Measurements from ENCODE around the gene CGB5. TPM values are rescaled to one million over a fixed set of nuclear protein-coding genes. Genes with fewer than 3 reads are reported as not detected.
"Not testable (repeated sequence)": the region's sequence is repeated elsewhere in the genome, so short reads cannot be mapped to it uniquely, and the experiment has no call there.

The CGB5 gene
- total and polyA plus RNA-seq, 5 donors from 2014 or later, result not detected

DNA sequence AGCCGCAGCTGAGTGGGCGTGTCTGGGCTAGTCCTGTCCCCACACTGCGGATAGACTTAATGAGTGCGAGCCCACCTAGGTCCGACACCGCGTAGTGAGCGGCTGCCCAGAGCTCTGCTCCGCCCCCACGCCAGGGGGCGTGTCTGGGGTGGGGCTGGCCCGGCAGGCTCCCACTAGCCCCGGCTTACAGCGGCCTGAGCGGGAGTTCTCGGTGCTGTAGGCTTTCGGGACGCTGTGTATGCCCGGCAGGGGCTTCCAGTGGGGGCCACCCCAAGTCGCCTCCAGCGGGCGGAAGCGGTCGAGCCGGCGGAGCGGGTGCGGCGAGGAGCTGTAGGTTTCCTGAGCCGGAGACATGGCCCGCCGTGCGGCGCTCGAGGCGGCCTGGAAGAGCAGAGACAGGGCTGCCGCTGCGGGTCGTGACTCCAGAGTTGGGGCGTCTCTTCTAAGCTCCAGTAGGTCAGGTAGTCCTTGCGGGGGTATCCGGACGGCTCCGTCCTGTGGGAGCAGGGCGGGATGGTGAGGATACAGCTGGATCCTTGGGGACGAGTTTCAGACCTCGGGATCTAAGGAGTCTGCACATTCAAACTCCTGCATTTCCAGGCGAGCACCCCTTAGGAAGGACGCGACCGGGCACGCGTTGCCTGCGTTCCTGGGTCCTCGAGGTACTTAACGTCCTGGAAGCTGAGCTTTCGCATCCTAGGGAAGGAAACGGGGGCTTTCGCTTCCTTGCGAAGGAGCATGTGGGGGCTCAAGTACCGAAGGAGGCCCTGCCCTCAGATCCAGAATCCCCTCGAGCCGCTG is 12.7 kb downstream of the CGB5 start:
- Mint-ChIP-seq H3K36me3 (no peaks in the 10 kb centered on the region), H3K27ac (no peak overlapping the region), H3K4me1 (peaks cover 0 to 23% (median 10%) of the 10 kb centered on the region in 4 donors), H3K27me3 (peaks cover 56% of the 10 kb centered on the region), H3K4me3 (peak overlapping the region; percentile 82 to 88 (median 86)), H3K9me3 (peaks cover 0 to 5% (median 0%) of the 10 kb centered on the region in 7 donors)
- no peaks in the 10 kb centered on the region for H3K9me3 ChIP-seq (ENCODE audit: control insufficient read depth in 2 of 2, low read length in 2 of 2)
- H3K4me3 ChIP-seq (ENCODE audit: low read depth, low read length), result peak overlapping the region; percentile 32
- peaks cover 25% of the 10 kb centered on the region for H3K4me1 ChIP-seq (ENCODE audit: control insufficient read depth, insufficient read depth, low read length, poor library complexity, severe bottlenecking)
- DNase-seq (peak; percentile 45 to 58 (median 47)), ATAC-seq (ENCODE audit: low read depth in 2 of 2) (peak; percentile 63 to 66)
- H3K27me3 ChIP-seq (ENCODE audit: control insufficient read depth, insufficient read depth, low read length), result peaks cover 3% of the 10 kb centered on the region
- H3K27ac ChIP-seq (ENCODE audit: insufficient read depth, low read length, poor library complexity, severe bottlenecking), result no peak overlapping the region
- H3K36me3 ChIP-seq (ENCODE audit: control insufficient read depth, insufficient read depth, low read length), result no peaks in the 10 kb centered on the region

DNA sequence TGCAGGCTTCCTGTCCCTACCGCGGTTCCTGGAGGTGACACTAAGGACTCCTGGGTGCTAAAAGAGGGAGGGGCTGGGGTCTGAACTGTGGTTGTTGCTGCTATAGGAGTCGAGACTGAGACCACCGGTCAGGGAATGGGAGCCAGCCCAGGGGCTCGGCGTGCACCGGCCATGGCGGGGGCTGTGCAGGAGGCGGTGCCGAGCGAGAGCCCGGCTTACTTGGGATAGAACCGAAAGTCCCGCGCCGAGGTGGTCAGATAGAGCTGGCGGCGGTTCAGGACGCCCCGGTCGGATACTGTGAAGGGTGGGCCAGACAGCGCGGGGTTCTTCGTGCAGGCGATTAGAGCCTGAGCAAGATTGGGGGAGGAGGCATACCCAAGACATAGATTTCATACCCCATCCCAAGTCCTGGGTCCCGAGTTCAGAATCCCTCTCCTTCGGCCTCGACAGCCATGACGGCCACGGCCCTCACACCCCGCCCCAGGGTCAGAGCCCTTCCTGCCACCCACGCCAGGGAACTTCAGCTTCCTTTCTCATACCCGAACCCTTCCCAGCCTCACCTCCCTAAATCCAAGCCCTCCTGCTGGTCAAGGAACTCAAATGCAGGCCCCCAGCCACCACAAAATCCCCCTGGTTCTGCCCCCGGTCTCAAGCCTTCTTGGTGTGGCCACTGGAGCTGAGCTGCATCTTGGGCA is 13.4 kb downstream of the CGB5 start:
- not testable (repeated sequence) for ATAC-seq (ENCODE audit: low read depth in 2 of 2); H3K9me3 ChIP-seq (ENCODE audit: control insufficient read depth in 2 of 2, low read length in 2 of 2); H3K27me3 ChIP-seq (ENCODE audit: control insufficient read depth, insufficient read depth, low read length); DNase-seq; H3K36me3 ChIP-seq (ENCODE audit: control insufficient read depth, insufficient read depth, low read length); H3K9me3 Mint-ChIP-seq; H3K36me3 Mint-ChIP-seq; H3K27ac ChIP-seq (ENCODE audit: insufficient read depth, low read length, poor library complexity, severe bottlenecking)
- H3K4me3 Mint-ChIP-seq, result peak overlapping the region; percentile 82 to 88 (median 86)
- Histone ChIP-seq H3K4me3 (ENCODE audit: low read depth, low read length) (peak overlapping the region; percentile 32), H3K4me1 (ENCODE audit: control insufficient read depth, insufficient read depth, low read length, poor library complexity, severe bottlenecking) (peaks cover 25% of the 10 kb centered on the region)
- H3K27me3 Mint-ChIP-seq, result peaks cover 63% of the 10 kb centered on the region
- peak overlapping the region in 1 of 3 donors; percentile 28 for H3K27ac Mint-ChIP-seq
- peaks cover 0 to 23% (median 10%) of the 10 kb centered on the region in 4 donors for H3K4me1 Mint-ChIP-seq

DNA sequence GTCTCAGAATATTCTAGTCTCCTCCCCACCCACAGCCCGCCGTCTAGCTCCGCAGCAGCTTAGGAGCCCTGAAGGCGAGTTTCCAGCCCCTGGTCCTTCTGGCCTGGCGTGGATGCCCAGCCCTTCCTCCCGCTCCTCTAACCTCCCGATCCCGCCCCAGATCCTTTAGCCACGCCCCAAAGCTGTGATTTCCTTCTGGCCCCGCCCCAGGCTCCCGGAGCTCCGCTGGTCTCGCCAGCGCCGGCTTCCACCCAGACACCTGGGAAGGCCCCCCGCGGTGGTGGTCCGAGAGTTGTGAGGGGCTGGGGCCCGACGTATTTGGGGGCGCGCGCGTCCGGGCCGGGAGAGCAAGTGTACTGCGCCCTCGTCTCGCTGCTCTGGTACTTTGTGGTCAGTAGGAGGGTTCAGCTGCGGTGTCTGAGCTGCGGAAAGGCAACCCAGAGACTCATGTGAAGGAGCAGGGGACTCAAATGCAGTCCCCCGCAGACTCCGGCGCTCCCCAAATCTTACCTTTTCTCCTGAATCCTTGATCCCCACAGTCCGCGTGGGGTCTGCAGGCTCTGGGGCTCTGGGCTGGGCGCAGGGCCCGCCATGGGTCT is 14.1 kb downstream of the CGB5 start, which contains the start of gene CGB7:
TSS of gene CGB7 (minus strand) at position 114 of the 599 bp plus-strand sequence. CDS start 2,374 bp downstream, outside the sequence.
- Histone ChIP-seq H3K36me3 (ENCODE audit: control insufficient read depth, insufficient read depth, low read length) (no peaks in the 10 kb centered on the region), H3K4me1 (ENCODE audit: control insufficient read depth, insufficient read depth, low read length, poor library complexity, severe bottlenecking) (peaks cover 25% of the 10 kb centered on the region), H3K4me3 (ENCODE audit: low read depth, low read length) (peak within 1 kb of the TSS; percentile 32), H3K27me3 (ENCODE audit: control insufficient read depth, insufficient read depth, low read length) (peaks cover 3% of the 10 kb centered on the region), H3K27ac (ENCODE audit: insufficient read depth, low read length, poor library complexity, severe bottlenecking) (no peak within 1 kb of the TSS), H3K9me3 (ENCODE audit: control insufficient read depth in 2 of 2, low read length in 2 of 2) (no peaks in the 10 kb centered on the region)
- H3K9me3 Mint-ChIP-seq, result peaks cover 0 to 5% (median 0%) of the 10 kb centered on the region in 7 donors
- DNase-seq (peak in 2 of 3 donors; percentile 19 to 38), ATAC-seq (ENCODE audit: low read depth in 2 of 2) (peak; percentile 16 to 28)
- H3K4me3 Mint-ChIP-seq, result peak within 1 kb of the TSS; percentile 82 to 88 (median 86)
- H3K4me1 Mint-ChIP-seq, result peaks cover 0 to 23% (median 10%) of the 10 kb centered on the region in 4 donors
- H3K27me3 Mint-ChIP-seq, result peaks cover 70% of the 10 kb centered on the region
- H3K36me3 Mint-ChIP-seq, result no peaks in the 10 kb centered on the region
- peak within 1 kb of the TSS in 1 of 3 donors; percentile 28 for H3K27ac Mint-ChIP-seq

DNA sequence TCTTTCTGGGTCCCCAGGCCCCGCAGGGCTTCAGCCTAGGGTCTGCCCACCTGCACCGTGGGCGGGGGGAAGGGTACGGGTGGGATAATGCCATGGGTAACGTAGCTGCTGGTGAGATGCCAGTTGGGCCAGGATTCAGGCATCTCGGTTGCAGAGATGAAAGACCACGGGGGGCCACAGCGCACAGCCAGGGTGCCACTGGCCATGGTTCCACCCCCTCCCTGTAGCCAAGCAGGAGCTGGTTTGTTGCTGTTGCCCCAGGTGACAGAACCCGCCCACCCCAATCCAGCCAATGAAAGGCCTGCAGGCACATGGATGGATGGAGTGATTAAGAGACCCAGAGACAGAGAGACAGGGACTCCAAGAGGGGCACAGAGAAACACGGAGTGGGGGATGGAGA is 14.9 kb downstream of the CGB5 start:
- H3K4me3 ChIP-seq (ENCODE audit: low read depth, low read length), result no peak overlapping the region
- Mint-ChIP-seq H3K27ac (no peak overlapping the region), H3K9me3 (peaks cover 0 to 5% (median 0%) of the 10 kb centered on the region in 7 donors), H3K4me3 (no peak overlapping the region), H3K4me1 (peaks cover 0 to 23% (median 10%) of the 10 kb centered on the region in 4 donors), H3K36me3 (no peaks in the 10 kb centered on the region), H3K27me3 (peaks cover 78% of the 10 kb centered on the region)
- H3K4me1 ChIP-seq (ENCODE audit: control insufficient read depth, insufficient read depth, low read length, poor library complexity, severe bottlenecking), result peaks cover 25% of the 10 kb centered on the region
- H3K36me3 ChIP-seq (ENCODE audit: control insufficient read depth, insufficient read depth, low read length), result no peaks in the 10 kb centered on the region
- no peak overlapping the region for H3K27ac ChIP-seq (ENCODE audit: insufficient read depth, low read length, poor library complexity, severe bottlenecking)
- H3K9me3 ChIP-seq (ENCODE audit: control insufficient read depth in 2 of 2, low read length in 2 of 2), result no peaks in the 10 kb centered on the region
- DNase-seq (no peak), ATAC-seq (ENCODE audit: low read depth in 2 of 2) (no peak)
- peaks cover 3% of the 10 kb centered on the region for H3K27me3 ChIP-seq (ENCODE audit: control insufficient read depth, insufficient read depth, low read length)

DNA sequence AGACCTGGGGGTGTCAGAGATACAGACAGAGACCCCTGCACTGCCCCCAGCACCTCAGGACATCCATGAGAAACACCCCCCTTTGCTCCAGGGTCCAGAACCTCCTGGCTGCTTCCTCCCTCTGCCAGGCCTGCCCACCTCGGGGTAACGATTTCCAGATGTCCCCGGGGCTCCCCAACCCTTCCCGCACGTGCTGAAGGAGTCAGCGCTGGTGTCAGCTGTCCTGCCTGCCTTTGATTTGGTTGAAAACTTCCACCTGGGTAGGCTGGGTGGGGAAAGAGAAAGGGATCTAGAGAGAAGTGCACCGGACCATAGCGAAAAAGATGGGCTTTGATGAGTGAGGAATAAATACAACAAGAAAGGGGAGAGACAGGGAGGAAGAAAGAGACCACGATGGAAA is 15.4 kb downstream of the CGB5 start:
- H3K36me3 ChIP-seq (ENCODE audit: control insufficient read depth, insufficient read depth, low read length), result no peaks in the 10 kb centered on the region
- peaks cover 3% of the 10 kb centered on the region for H3K27me3 ChIP-seq (ENCODE audit: control insufficient read depth, insufficient read depth, low read length)
- no peak for DNase-seq

DNA sequence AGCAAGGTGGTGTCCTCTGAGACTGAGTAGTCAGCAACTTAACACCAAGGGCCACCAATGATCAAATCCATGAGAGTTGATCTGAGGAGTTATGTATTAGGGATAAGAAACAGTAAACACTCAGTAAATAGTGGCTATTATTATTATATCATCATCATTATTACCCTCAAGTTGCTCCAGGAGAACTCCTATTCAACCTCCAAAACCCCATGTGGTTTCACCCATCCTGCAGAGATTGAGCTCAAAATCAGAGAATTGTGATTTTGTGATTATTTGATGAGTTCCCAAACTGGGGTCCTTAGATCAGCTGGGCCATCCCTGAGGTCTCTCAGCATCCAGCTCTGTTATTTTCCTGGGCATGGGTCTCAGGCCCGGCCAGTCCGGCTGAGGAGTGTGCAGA is 17.4 kb downstream of the CGB5 start:
- peaks cover 27% of the 10 kb centered on the region for H3K4me1 ChIP-seq (ENCODE audit: control insufficient read depth, insufficient read depth, low read length, poor library complexity, severe bottlenecking)
- ATAC-seq (ENCODE audit: low read depth in 2 of 2), result no peak
- peaks cover 90% of the 10 kb centered on the region for H3K27me3 Mint-ChIP-seq
- DNase-seq, result no peak
- H3K27ac Mint-ChIP-seq, result peak overlapping the region in 1 of 3 donors; percentile 31
- H3K9me3 ChIP-seq (ENCODE audit: control insufficient read depth in 2 of 2, low read length in 2 of 2), result no peaks in the 10 kb centered on the region
- H3K4me3 ChIP-seq (ENCODE audit: low read depth, low read length), result no peak overlapping the region
- H3K4me1 Mint-ChIP-seq, result peaks cover 0 to 24% (median 10%) of the 10 kb centered on the region in 4 donors
- H3K9me3 Mint-ChIP-seq, result peaks cover 0 to 5% (median 0%) of the 10 kb centered on the region in 7 donors
- peaks cover 3% of the 10 kb centered on the region for H3K27me3 ChIP-seq (ENCODE audit: control insufficient read depth, insufficient read depth, low read length)
- H3K4me3 Mint-ChIP-seq, result no peak overlapping the region
- no peaks in the 10 kb centered on the region for H3K36me3 ChIP-seq (ENCODE audit: control insufficient read depth, insufficient read depth, low read length)
- no peaks in the 10 kb centered on the region for H3K36me3 Mint-ChIP-seq
- H3K27ac ChIP-seq (ENCODE audit: insufficient read depth, low read length, poor library complexity, severe bottlenecking), result no peak overlapping the region

More for the DNA sequence above, 15.4 kb downstream of the CGB5 start:
- peaks cover 83% of the 10 kb centered on the region for H3K27me3 Mint-ChIP-seq
- H3K27ac Mint-ChIP-seq, result no peak overlapping the region
- H3K9me3 Mint-ChIP-seq, result peaks cover 0 to 5% (median 0%) of the 10 kb centered on the region in 7 donors
- no peak overlapping the region for H3K27ac ChIP-seq (ENCODE audit: insufficient read depth, low read length, poor library complexity, severe bottlenecking)
- H3K9me3 ChIP-seq (ENCODE audit: control insufficient read depth in 2 of 2, low read length in 2 of 2), result no peaks in the 10 kb centered on the region
- H3K36me3 Mint-ChIP-seq, result no peaks in the 10 kb centered on the region
- ATAC-seq (ENCODE audit: low read depth in 2 of 2), result no peak
- no peak overlapping the region for H3K4me3 ChIP-seq (ENCODE audit: low read depth, low read length)
- H3K4me1 Mint-ChIP-seq, result peaks cover 0 to 22% (median 10%) of the 10 kb centered on the region in 4 donors
- peaks cover 25% of the 10 kb centered on the region for H3K4me1 ChIP-seq (ENCODE audit: control insufficient read depth, insufficient read depth, low read length, poor library complexity, severe bottlenecking)
- H3K4me3 Mint-ChIP-seq, result peak overlapping the region in 2 of 4 donors; percentile 1 to 36

DNA sequence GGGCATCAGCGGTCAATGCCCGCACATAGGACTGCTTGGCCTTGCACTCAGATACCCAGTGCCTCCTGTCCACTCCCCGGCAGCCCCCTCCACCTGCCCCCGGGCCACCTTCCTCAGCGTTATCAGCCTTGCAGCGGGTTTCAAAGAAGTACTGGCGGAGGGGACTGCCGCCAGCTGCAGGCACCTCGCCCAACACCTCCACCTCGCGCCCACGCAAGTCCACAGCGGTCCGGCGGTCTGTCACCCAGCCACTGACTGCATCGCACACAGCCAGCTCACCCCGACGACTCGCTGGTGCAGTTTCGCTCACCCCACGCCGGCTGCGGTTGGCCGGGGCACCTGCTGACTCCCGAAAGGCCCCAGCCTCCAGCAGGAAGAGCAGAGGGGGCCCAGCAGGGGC is 17.8 kb downstream of the CGB5 start:
- H3K4me1 ChIP-seq (ENCODE audit: control insufficient read depth, insufficient read depth, low read length, poor library complexity, severe bottlenecking), result peaks cover 22% of the 10 kb centered on the region
- no peak overlapping the region for H3K4me3 ChIP-seq (ENCODE audit: low read depth, low read length)
- no peaks in the 10 kb centered on the region for H3K9me3 ChIP-seq (ENCODE audit: control insufficient read depth in 2 of 2, low read length in 2 of 2)
- Mint-ChIP-seq H3K4me3 (no peak overlapping the region), H3K9me3 (peaks cover 0 to 5% (median 0%) of the 10 kb centered on the region in 7 donors), H3K36me3 (no peaks in the 10 kb centered on the region), H3K27me3 (peaks cover 91% of the 10 kb centered on the region), H3K4me1 (peaks cover 0 to 27% (median 10%) of the 10 kb centered on the region in 4 donors), H3K27ac (no peak overlapping the region)
- peaks cover 3% of the 10 kb centered on the region for H3K27me3 ChIP-seq (ENCODE audit: control insufficient read depth, insufficient read depth, low read length)
- no peak overlapping the region for H3K27ac ChIP-seq (ENCODE audit: insufficient read depth, low read length, poor library complexity, severe bottlenecking)
- no peaks in the 10 kb centered on the region for H3K36me3 ChIP-seq (ENCODE audit: control insufficient read depth, insufficient read depth, low read length)
- DNase-seq (no peak), ATAC-seq (ENCODE audit: low read depth in 2 of 2) (no peak)
